Thoracic aorta (tissue), 2 donors: ENCODE results near the gene NDUFAF5. TPM values are rescaled to one million over a fixed set of nuclear protein-coding genes. Genes with fewer than 3 reads are reported as not detected.

Source experiments
- ATAC-seq: fragments of 150-250 bp; one replicate; pipeline ENCODE4 v1.8.0; 2017; ENCODE audit warnings: low read depth; ENCODE audit not compliant: insufficient number of reproducible peaks, low FRiP score
- DNase-seq: peaks from one replicate; pipeline ENCODE4 v3.0.0-alpha.2; 2020; ENCODE audit warnings: low spot score
- H3K27ac ChIP-seq, 2 donors: fragments of 200-600 bp; sonication (generic); 1 replicate in 1 of 2; 2 replicates in 1 of 2; pipeline ENCODE4 v1.5.1; 2016; ENCODE audit warnings: mild to moderate bottlenecking in 2 of 2, moderate library complexity in 2 of 2
- H3K27me3 ChIP-seq: fragments of 200-600 bp; sonication (generic); replicated peaks from 2 replicates; pipeline ENCODE4 v1.6.0; 2016; ENCODE audit warnings: mild to moderate bottlenecking; ENCODE audit not compliant: insufficient read depth
- H3K36me3 ChIP-seq: fragments of 200-600 bp; sonication (generic); one replicate; pipeline ENCODE4 v1.5.1; 2016
- H3K4me1 ChIP-seq, 2 donors: fragments of 200-600 bp; sonication (generic); 1 replicate in 1 of 2; 2 replicates in 1 of 2; pipeline versions ENCODE4 v1.5.1 to v1.6.0; 2016; ENCODE audit warnings: low read depth in 2 of 2, mild to moderate bottlenecking in 1 of 2; ENCODE audit not compliant: control insufficient read depth in 1 of 2
- H3K4me3 ChIP-seq: fragments of 200-600 bp; sonication (generic); 2 replicates; pipeline ENCODE4 v1.5.1; 2016; ENCODE audit warnings: mild to moderate bottlenecking
- H3K9me3 ChIP-seq: fragments of 200-600 bp; sonication (generic); 2 replicates; pipeline ENCODE4 v1.5.1; 2016
- CTCF ChIP-seq: fragments of 200-600 bp; sonication (generic); IDR thresholded peaks from one replicate; pipeline ENCODE4 v1.5.1; 2019; ENCODE audit warnings: antibody characterized with exemption
- total RNA-seq, 2 donors: library from RNA; depleted of rRNA; stranded (reverse); fragments of >200 nt; gene quantifications; one replicate each; pipeline versions ENCODE4 v1.1.0 to v1.2.3, GENCODE V29; 2016

NDUFAF5 gene
- total RNA-seq, 2 donors from 2014 or later: 5.3 to 8.1 TPM

DNA sequence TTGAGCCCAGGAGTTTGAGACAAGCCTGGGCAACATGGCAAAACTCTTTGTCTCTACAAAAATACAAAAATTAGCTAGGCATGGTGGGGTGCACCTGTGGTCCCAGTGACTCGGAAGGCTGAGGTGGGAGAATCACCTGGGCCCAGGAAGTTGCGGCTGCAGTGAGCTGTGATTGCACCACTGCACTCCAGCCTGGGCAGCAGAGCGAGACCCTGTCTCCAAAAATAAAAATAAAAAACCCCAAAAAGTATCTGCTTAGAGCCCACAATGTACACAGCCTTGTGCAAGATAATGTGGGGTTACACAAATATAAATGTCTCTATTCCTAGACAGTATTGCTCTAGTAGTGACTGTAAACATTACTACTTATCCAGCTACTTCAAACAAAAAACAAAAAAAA, 6.0 kb upstream of the NDUFAF5 start:
- DNase-seq (no peak), ATAC-seq (no peak)
- no peak for TF ChIP-seq CTCF
- H3K36me3 ChIP-seq: peaks cover 22% of the 10 kb centered on the region
- no peaks in the 10 kb centered on the region for H3K9me3 ChIP-seq
- no peaks in the 10 kb centered on the region for H3K27me3 ChIP-seq
- H3K27ac ChIP-seq: no peak overlapping the region
- H3K4me1 ChIP-seq: peaks cover 6 to 10% of the 10 kb centered on the region in 2 donors
- H3K4me3 ChIP-seq: no peak overlapping the region

DNA sequence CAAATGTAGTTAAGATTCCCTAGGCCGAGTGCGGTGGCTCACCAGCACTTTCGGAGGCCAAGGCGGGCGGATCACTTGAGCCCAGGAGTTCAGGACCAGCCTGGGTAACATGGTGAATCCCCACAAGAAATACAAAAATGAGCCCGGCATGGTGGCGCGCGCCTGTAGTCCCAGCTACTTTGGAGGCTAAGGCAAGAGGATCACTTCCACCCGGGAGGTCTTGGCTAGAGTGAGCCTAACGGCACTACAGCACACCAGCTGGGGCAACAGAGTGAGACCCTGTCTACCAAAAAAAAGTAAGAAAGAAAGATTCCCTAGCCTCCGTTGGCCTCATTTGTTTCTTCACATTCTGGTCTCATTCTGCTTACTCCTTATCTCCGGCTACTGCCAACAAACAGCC, 1.3 kb upstream of the NDUFAF5 start:
- no peak overlapping the region for H3K27ac ChIP-seq
- no peak for TF ChIP-seq CTCF
- H3K27me3 ChIP-seq: no peaks in the 10 kb centered on the region
- peaks cover 21 to 24% of the 10 kb centered on the region in 2 donors for H3K4me1 ChIP-seq
- H3K9me3 ChIP-seq: no peaks in the 10 kb centered on the region
- ATAC-seq: no peak
- peak overlapping the region; percentile 82 for H3K4me3 ChIP-seq
- H3K36me3 ChIP-seq: peaks cover 8% of the 10 kb centered on the region
- no peak for DNase-seq

GRCh38 chr20:13784271-13784892, 446 bp upstream of the NDUFAF5 start:
- no peak for DNase-seq
- no peak for TF ChIP-seq CTCF
- H3K4me3 ChIP-seq: peak overlapping the region; percentile 82
- no peaks in the 10 kb centered on the region for H3K9me3 ChIP-seq
- H3K27me3 ChIP-seq: no peaks in the 10 kb centered on the region
- H3K27ac ChIP-seq: peak overlapping the region; percentile 60 to 85
- peaks cover 21 to 24% of the 10 kb centered on the region in 2 donors for H3K4me1 ChIP-seq
- no peak for ATAC-seq
- peaks cover 8% of the 10 kb centered on the region for H3K36me3 ChIP-seq

DNA sequence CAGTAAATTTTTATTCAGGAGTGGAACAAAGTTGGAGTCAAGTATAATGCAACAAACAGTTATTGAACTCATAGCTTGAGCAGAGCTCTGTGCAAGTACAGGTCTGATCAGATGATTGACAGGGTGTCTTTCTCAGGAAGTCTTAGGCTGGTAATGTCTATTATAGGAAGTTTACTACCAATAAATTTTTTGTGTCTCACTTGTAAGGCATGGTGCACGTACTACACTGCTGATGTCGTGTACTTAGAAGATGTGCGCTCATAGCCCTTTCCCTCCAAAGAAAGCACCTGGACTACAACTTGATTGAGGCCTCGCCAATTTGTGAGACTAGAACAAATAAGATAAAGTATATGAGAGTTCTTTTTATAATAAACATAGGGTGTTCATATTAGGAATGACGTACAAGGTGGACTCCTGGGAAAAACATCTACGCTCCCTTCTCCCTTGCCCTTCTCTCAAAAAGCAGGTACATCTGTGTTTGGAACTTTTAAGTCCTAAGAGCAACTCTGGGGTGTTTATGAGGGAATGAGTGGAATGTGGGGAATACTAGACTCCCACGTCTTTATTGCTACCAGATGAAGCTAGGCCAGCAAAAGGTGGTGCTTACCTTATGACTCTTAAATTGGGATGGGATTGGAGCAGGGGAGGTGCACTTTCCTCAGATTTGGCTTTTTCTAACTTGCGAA, 1.5 kb downstream of the NDUFAF5 start:
- Histone ChIP-seq H3K36me3 (peaks cover 4% of the 10 kb centered on the region), H3K27ac (no peak overlapping the region), H3K4me1 (peaks cover 21 to 24% of the 10 kb centered on the region in 2 donors)

More for the DNA sequence above, 1.5 kb downstream of the NDUFAF5 start:
- H3K4me3 ChIP-seq: peak overlapping the region; percentile 82
- H3K27me3 ChIP-seq: no peaks in the 10 kb centered on the region
- no peak for ATAC-seq
- no peak for TF ChIP-seq CTCF
- no peaks in the 10 kb centered on the region for H3K9me3 ChIP-seq
- DNase-seq: no peak
